GM21381 (cell line): Measurements from ENCODE around the gene SMYD5.

Experiments
- ATAC-seq: cut with Tn5 transposase; IDR thresholded peaks from one replicate; pipeline ENCODE4 v1.9.1; 2021; ENCODE audit warnings: mild to moderate bottlenecking, moderate library complexity; ENCODE audit not compliant: unreplicated experiment

Gene SMYD5

GRCh38 chr2:73272270-73272669 lies 58.2 kb downstream of the SMYD5 start:
- ATAC-seq: no peak
